AG09309 (cell line): ENCODE results near the gene CD8A.

Experiments
- DNase-seq: peaks from one replicate; pipeline ENCODE4 v3.0.0-alpha.2; 2010; ENCODE audit warnings: low read depth
- H3K4me3 ChIP-seq: 2 replicates; pipeline ENCODE4 v1.5.1; 2011; ENCODE audit warnings: mild to moderate bottlenecking, low read depth, low read length, moderate library complexity; ENCODE audit not compliant: control insufficient read depth
- CTCF ChIP-seq: IDR thresholded peaks from 2 replicates; pipeline ENCODE4 v1.5.1; 2011; ENCODE audit warnings: mild to moderate bottlenecking, low read depth, low read length, inconsistent platforms; ENCODE audit not compliant: insufficient read depth, control insufficient read depth; ENCODE audit errors: missing control alignments

Gene CD8A

GRCh38 chr2:86826951-86827350, 36.2 kb upstream of the CD8A start:
- TF ChIP-seq CTCF: no peak
- DNase-seq: no peak

DNA sequence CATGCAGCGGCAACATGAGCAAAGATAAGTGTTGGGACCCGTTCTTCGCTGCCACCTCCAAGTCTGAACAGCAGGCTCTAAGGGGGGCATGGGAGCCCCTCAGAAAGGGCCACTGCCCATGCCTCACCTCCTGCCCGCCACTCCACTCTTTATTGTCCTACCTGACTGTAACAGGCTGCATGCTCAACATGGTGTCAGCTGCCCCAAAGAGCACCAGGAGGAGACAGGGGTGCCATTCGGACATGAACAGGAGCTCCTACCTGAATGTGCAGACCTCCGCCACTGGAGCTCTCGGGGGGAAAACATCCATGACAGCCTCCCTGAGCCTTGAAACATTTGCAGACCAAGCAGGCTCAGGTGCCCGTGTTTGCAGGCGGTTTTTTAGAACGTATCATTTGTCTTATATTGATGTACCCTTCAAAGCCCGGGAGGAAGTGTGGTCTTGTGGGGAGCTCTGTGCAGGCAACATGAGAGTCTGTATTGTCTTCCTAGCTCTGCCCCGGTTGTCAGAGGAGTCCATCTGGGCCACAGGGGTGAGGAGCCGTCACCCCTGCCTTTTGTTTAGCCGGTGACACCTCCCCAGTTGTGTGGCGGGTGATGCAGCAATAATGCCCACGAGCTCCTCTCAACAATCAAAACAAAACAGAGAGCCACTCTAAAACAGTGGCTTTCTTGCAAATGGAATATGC, 35.1 kb upstream of the CD8A start:
- no peak for TF ChIP-seq CTCF

More at GRCh38 chr2:86826951-86827350, 36.2 kb upstream of the CD8A start:
- H3K4me3 ChIP-seq: no peak overlapping the region

DNA sequence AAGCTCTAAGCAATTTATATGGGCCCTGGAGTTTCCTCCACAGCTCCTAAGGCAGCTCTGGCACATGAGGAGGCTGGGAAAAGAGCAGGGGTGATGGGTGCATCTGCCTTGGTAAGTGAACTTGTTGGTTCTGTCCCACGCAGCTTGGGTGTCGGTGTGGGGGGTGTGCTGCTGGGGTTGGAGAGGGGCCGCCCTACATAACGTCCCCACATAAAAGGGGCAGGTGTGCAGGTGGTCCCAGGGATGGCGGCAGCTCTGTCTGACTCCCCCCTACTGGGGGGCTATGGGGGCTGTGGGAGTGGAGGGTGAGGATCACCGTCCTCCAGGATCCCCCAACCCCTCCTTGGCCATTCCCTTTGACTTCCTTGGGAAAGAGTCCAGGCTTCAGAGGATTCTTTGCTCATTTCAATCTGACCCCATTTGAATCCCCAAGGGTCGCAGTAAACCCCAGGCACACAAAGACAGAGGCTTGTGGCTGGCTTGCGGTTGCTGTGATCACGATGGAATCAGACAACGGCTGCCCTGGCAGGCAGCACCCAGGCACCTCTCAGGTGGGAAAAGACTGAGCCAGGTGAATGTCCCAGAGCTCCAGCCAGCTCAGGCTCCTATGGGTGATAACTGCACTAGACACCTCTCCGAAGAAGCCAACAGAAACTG, 34.5 kb upstream of the CD8A start:
- TF ChIP-seq CTCF: no peak
- H3K4me3 ChIP-seq: no peak overlapping the region
- no peak for DNase-seq

More for the DNA sequence above, 35.1 kb upstream of the CD8A start:
- no peak overlapping the region for H3K4me3 ChIP-seq
- DNase-seq: no peak

- no peak for DNase-seq
- TF ChIP-seq CTCF: no peak
- H3K4me3 ChIP-seq: no peak overlapping the region
Measured at GRCh38 chr2:86822668-86823345, 32.1 kb upstream of the CD8A start.

DNA sequence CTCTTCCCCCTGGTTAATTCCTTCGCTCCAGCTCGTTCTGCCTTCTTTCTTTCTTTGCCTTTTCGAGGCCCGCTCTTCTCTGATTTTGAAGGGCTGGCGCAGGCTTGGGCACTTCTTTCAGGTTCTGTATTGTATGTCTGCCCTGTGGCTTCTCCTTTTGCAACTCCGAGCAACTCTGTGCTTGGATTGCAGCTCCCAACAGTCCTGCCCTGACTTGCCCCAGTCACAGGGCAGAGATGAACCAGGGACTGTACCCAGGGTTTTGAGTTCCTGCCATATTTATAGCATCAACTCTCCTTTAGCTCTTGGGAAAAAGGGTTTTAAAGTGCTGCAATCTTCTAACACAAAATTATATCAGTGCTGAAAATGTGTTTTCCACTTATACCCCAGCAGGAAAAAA, 31.1 kb upstream of the CD8A start:
- DNase-seq: no peak
- no peak overlapping the region for H3K4me3 ChIP-seq
- no peak for TF ChIP-seq CTCF

DNA sequence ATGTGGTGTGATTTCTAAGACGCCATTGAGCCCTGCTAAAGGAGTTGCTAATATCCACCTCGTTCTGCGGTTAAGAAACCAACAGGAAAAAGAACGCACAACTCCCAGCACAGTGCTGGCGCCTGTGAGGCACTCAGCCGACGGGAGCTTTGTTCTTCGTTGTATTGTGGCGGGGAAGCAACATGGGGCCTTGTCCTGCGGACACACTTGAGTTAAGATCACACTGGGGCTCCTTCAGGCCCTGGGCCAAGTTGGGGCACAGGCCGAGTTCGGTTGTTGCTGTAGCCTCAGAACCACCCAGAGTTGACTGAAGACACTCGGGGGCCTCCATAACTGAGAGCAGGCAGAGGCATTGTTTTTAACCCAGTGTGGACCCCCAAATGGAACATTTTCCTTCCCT, 30.6 kb upstream of the CD8A start:
- no peak for DNase-seq
- no peak for TF ChIP-seq CTCF

More for the DNA sequence above, 30.6 kb upstream of the CD8A start:
- H3K4me3 ChIP-seq: no peak overlapping the region
